Parathyroid adenoma (tissue), 2 donors: ENCODE results near the gene CACNA1G.

Source experiments
- H2AFZ ChIP-seq: fragments of 300-600 bp; sonication (generic); one replicate; pipeline ENCODE4 v1.7.0; 2017; ENCODE audit warnings: antibody characterized with exemption, mild to moderate bottlenecking
- H3K27ac ChIP-seq: fragments of 300-600 bp; sonication (generic); one replicate; pipeline ENCODE4 v1.7.0; 2017
- H3K27me3 ChIP-seq: fragments of 300-600 bp; sonication (generic); one replicate; pipeline ENCODE4 v1.7.0; 2017; ENCODE audit warnings: low read length; ENCODE audit not compliant: control insufficient read depth, insufficient read depth
- H3K36me3 ChIP-seq: fragments of 300-600 bp; sonication (generic); one replicate; pipeline ENCODE4 v1.7.0; 2017; ENCODE audit warnings: low read length; ENCODE audit not compliant: control insufficient read depth, insufficient read depth
- H3K4me1 ChIP-seq: fragments of 300-600 bp; sonication (generic); one replicate; pipeline ENCODE4 v1.7.0; 2017; ENCODE audit warnings: control low read depth
- H3K4me2 ChIP-seq: fragments of 300-600 bp; sonication (generic); one replicate; pipeline ENCODE4 v1.7.0; 2017; ENCODE audit warnings: low read length
- H3K4me3 ChIP-seq: fragments of 300-600 bp; sonication (generic); one replicate; pipeline ENCODE4 v1.7.0; 2017; ENCODE audit warnings: low read depth, low read length
- H3K79me2 ChIP-seq: fragments of 300-600 bp; sonication (generic); one replicate; pipeline ENCODE4 v1.7.0; 2017; ENCODE audit warnings: control low read depth
- H3K9ac ChIP-seq: fragments of 300-600 bp; sonication (generic); one replicate; pipeline ENCODE4 v1.7.0; 2017; ENCODE audit warnings: mild to moderate bottlenecking
- H3K9me3 ChIP-seq: fragments of 300-600 bp; sonication (generic); one replicate; pipeline ENCODE4 v1.7.0; 2017; ENCODE audit warnings: low read length; ENCODE audit not compliant: control insufficient read depth
- TF ChIP-seq, protein P1 (sequence below): fragments of 300-600 bp; sonication (generic); IDR thresholded peaks from one replicate; pipeline ENCODE4 v1.7.0; 2017; ENCODE audit warnings: antibody characterized with exemption, mild to moderate bottlenecking
- donor health status: primary hyperparathyroidism.

The CACNA1G gene

GRCh38 chr17:50538549-50539410 is 21.7 kb upstream of the CACNA1G start:
- no peak overlapping the region for H3K27ac ChIP-seq
- H3K36me3 ChIP-seq, result no peaks in the 10 kb centered on the region
- TF ChIP-seq, protein P1, sequence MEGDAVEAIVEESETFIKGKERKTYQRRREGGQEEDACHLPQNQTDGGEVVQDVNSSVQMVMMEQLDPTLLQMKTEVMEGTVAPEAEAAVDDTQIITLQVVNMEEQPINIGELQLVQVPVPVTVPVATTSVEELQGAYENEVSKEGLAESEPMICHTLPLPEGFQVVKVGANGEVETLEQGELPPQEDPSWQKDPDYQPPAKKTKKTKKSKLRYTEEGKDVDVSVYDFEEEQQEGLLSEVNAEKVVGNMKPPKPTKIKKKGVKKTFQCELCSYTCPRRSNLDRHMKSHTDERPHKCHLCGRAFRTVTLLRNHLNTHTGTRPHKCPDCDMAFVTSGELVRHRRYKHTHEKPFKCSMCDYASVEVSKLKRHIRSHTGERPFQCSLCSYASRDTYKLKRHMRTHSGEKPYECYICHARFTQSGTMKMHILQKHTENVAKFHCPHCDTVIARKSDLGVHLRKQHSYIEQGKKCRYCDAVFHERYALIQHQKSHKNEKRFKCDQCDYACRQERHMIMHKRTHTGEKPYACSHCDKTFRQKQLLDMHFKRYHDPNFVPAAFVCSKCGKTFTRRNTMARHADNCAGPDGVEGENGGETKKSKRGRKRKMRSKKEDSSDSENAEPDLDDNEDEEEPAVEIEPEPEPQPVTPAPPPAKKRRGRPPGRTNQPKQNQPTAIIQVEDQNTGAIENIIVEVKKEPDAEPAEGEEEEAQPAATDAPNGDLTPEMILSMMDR, result no peak
- H3K79me2 ChIP-seq, result peaks cover 35% of the 10 kb centered on the region
- no peak overlapping the region for H2AFZ ChIP-seq
- H3K4me3 ChIP-seq, result no peak overlapping the region
- no peak overlapping the region for H3K4me2 ChIP-seq
- no peaks in the 10 kb centered on the region for H3K9me3 ChIP-seq
- H3K9ac ChIP-seq, result no peak overlapping the region
- peaks cover 46% of the 10 kb centered on the region for H3K4me1 ChIP-seq
- H3K27me3 ChIP-seq, result no peaks in the 10 kb centered on the region

DNA sequence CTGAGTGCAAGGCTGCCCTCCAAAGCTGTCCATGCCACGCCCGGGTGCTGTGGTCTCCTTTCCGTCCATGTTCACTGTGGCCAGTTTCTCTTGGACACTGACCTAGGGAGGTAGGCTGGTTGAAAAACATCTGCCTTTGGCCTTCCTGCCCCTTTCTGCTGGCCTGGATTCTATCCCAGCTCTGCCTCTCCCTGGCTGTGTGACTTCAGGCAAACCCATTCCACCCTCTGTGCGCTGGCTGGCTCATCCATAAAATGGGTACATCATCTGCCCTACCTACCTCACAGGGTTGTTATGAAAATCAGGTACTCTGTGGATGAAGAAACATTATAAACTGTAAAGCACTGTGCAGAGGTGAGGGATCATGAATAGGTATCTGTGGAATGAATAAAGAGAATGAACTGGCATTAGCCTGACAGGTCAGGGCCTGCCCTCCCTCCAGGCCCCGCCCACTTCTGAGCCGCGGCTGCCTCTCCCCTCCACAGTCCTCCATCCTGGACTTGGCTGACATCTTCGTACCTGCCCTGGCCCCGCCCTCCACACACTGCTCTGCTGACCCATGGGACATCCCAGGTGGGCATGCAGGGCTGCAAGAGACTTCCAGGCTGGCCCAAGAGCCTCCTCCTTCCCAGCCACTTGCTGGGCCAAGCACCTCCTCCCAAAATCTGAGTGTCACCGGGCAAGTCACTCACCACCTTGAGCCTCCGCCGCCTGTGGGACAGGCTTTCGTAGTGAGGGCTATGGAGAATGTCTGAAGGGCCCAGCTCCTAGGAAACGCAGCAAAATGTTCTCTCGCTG is 20.6 kb upstream of the CACNA1G start:
- Histone ChIP-seq H3K27ac (no peak overlapping the region), H3K9me3 (no peaks in the 10 kb centered on the region), H3K4me3 (no peak overlapping the region), H3K4me1 (peaks cover 39% of the 10 kb centered on the region), H3K79me2 (peaks cover 35% of the 10 kb centered on the region), H3K36me3 (no peaks in the 10 kb centered on the region), H3K9ac (no peak overlapping the region), H3K27me3 (no peaks in the 10 kb centered on the region), H3K4me2 (no peak overlapping the region), H2AFZ (no peak overlapping the region)
- TF ChIP-seq, protein P1, result no peak

DNA sequence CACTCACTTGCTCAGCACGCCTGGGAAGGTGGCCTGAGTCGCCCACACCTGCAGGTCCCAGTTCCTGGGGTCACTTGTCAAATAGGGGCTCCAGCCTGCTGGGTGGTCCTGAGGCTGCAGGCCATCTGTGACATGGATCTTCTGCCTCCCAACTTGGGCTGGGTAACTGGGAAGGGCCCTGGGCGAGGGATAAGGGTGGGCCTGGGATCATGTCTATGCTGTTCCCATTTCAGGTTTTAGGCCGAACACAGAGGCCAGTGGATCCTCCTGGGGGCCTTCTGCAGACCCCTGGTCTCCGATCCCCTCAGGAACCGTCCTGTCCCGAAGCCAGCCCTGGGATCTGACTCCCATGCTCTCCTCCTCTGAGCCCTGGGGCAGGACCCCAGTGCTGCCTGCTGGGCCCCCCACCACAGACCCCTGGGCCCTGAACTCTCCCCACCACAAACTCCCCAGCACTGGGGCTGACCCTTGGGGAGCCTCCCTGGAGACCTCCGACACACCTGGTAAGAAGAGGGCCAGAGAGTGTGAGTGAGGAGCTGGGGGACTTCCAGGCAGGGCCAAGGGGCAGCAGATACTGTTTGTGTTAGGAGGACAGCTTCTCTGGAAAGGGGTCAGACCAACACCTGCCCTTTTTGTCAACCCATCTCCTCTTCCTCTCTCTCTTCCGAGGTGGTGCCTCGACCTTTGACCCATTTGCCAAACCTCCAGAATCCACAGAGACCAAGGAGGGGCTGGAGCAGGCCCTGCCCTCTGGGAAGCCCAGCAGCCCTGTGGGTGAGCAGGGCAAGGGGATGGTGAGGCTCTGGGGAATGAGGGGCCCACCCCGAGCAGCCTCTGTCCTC is 19.7 kb upstream of the CACNA1G start:
- Histone ChIP-seq H3K27me3 (no peaks in the 10 kb centered on the region), H3K36me3 (no peaks in the 10 kb centered on the region), H3K4me1 (peaks cover 31% of the 10 kb centered on the region), H3K9ac (no peak overlapping the region), H2AFZ (no peak overlapping the region), H3K4me3 (no peak overlapping the region), H3K79me2 (peaks cover 28% of the 10 kb centered on the region), H3K9me3 (no peaks in the 10 kb centered on the region), H3K27ac (peak overlapping the region; percentile 36), H3K4me2 (no peak overlapping the region)
- TF ChIP-seq, protein P1, result no peak

GRCh38 chr17:50541402-50541715 is 19.2 kb upstream of the CACNA1G start:
- peaks cover 32% of the 10 kb centered on the region for H3K4me1 ChIP-seq
- peak overlapping the region; percentile 72 for H2AFZ ChIP-seq
- H3K9me3 ChIP-seq, result no peaks in the 10 kb centered on the region
- peak overlapping the region; percentile 36 for H3K27ac ChIP-seq
- peaks cover 25% of the 10 kb centered on the region for H3K79me2 ChIP-seq
- no peak overlapping the region for H3K9ac ChIP-seq
- H3K4me3 ChIP-seq, result no peak overlapping the region
- no peaks in the 10 kb centered on the region for H3K27me3 ChIP-seq
- peak overlapping the region; percentile 1 for H3K4me2 ChIP-seq
- TF ChIP-seq, protein P1, result no peak
- no peaks in the 10 kb centered on the region for H3K36me3 ChIP-seq
